Endometrium (tissue), 2 donors: ENCODE results near the gene CSH2.
"Not testable (repeated sequence)": the region's sequence is repeated elsewhere in the genome, so short reads cannot be mapped to it uniquely, and the experiment has no call there.

Experiments
- FAIRE-seq: peaks from 2 replicates; lab custom pipeline; 2012; peaks lifted over from hg19 to GRCh38; lab: Jason Lieb, UNC
- donor health status: control.
- donor health status: control.

The CSH2 gene

DNA sequence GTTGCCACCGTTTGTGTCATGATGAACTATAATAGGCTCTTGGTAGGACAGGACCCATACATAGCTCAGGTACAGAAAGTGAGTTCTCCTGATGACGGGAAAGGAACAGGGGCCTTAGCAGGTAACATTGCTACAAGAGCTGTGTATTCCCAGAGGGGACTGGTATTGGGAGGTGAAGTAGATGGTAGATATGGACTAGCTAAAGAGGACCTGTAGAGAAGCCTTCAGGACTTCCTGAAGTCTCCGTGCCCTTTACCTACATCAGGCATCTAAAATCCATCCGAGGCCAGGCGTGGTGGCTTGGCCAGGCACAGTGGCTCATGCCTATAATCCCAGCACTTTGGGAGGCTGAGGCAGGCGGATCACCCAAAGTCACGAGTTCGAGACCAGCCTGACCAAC, 18.3 kb downstream of the CSH2 start:
- FAIRE-seq, result no peak

DNA sequence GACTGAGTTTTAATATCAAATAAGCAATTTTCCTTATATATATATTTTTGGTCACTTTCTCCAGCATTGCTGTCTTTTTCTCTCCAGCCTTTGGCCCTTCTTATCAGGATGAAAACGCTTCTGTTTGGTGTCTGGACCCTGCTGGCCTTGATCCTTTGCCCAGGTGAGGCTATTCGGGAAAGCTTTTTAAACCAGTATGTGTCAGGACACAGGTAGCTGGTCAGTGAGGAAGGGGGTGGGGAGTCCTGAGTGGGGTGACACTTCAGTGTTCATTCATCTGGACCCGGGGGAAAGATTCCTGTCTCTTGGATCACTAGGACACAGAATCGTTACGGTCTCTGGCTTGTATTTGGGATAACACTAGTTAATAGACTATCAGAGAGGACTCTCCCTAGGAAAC, 18.8 kb downstream of the CSH2 start:
- FAIRE-seq, result no peak

DNA sequence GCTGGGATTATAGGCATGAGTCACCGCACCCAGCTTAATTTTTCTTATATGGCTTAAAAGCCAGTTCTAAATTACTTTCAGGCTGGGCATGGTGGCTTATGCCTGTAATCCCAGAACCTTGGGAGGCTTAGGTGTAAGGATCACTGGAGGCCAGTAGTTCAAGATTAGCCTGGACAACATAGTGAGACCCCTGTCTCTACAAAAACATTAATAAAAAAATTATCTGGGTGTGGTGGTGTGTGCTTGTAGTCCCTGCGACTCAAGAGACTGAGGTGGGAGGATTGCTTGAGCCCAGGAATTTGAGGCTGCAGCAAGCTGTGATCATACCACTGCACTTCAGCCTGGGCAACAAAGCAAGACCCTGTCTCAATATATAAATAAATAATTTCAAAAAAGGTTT, 20.2 kb downstream of the CSH2 start:
- FAIRE-seq, result no peak

DNA sequence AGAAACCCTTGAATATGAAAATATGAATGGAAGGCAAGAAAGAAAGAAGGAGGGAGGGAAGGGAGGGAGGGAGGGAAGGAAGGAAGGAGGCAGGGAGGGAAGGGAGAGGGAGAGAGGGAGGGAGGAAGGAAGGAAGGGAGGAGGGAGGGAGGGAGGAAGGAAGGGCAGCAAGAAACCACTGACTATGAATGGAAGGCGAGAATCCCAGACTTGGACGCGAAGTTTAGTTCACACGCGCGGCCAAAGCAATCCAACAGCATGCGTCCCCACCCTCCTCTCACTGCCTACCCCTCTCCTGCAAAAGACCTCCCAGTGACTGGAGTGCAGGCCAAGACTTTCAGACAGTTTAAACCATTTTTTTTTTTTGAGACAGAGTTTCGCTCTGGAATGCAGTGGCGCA, 23.1 kb downstream of the CSH2 start:
- FAIRE-seq, result no peak

DNA sequence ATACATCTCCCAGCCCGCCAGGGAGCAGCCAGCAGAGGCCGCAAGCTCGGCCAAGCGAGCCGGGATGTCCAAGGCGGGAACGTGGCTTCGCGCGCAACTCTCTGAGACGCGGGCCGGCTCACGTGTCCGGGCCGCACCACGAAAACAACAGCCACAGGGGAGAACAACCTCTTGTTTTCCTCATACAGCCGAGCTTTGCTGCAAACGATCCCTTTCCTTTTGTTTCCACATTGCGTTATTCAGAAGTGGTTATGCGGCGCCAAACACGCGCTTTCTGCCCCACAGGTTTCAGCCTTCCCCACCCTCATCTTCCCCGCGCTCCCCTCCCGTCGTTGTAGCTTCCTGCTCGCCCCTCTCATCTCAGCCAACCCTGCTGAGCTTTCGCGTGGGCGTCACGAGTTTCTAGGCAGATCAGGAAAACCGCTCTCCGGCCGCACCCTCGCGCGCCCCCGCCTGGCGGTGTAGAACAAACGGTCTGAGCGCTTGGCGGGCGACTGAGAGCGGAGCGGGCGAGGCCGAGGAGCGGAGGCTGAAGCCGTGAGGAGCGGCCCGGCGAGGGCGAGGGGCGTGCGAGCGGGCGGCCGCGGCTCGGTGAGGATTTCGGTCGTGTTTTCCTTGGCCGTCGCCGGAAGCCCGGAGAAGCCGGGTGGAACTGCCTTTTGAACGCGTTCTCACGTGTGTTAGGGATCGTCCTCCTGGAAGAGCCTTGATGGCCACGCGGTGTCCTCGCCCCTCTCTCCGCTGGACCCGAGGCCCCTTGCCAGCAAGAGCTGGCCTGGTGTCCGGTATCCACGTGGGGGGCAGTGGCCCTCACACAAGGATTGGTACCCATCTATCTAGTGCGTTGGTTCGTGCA, 24.4 kb downstream of the CSH2 start:
- no peak for FAIRE-seq

DNA sequence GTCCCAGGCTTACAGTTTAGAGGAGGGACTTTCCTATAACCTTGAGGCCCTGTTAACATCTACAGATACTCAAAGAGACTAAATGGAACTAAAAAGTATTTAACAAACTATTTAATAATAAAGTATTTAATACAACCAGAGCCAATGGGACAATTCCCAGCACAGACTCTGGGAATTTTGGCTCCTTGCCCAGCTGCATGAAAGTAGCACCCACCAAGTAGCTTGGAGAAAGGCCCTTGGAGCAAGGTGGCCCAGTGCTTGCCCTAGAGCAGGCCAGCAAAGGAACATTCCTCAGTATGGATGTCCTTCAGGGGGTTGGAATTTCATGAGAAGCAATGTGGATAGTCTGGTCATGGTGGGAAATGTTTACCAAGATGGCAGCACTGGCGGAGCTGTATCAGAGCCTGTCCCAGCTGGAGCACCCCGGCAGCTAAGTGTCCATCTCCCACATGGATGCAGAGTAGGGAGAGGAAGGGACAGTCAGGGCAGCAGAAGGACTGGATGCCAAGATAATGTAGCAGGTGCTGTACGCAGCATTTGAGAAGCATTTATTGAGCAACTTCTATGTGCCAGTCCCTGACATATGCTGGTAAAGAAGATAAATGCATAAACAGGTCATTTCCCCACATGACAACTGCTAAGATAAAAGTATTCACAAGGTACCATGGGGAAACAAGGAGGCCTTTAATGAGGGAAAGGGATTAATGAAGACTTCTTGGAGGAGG, 25.8 kb downstream of the CSH2 start:
- no peak for FAIRE-seq

DNA sequence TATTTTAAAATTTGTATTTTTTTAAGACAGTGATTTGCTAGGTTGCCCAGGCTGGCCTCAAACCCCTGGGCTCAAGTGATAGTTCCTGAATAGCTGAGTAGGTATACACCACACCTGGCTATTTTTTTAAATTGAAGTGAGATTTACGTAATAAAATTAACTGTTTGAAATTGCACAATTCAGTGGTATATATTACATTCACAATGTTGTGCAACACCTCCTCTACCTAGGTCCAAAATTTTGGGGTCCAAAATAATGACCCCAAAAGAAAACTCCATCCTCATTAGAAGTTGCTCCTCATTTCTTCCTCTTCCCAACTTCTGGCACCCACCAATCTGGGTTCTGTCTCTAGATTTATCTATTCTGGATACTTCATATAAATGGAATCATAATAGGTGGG, 28.0 kb downstream of the CSH2 start:
- no peak for FAIRE-seq

DNA sequence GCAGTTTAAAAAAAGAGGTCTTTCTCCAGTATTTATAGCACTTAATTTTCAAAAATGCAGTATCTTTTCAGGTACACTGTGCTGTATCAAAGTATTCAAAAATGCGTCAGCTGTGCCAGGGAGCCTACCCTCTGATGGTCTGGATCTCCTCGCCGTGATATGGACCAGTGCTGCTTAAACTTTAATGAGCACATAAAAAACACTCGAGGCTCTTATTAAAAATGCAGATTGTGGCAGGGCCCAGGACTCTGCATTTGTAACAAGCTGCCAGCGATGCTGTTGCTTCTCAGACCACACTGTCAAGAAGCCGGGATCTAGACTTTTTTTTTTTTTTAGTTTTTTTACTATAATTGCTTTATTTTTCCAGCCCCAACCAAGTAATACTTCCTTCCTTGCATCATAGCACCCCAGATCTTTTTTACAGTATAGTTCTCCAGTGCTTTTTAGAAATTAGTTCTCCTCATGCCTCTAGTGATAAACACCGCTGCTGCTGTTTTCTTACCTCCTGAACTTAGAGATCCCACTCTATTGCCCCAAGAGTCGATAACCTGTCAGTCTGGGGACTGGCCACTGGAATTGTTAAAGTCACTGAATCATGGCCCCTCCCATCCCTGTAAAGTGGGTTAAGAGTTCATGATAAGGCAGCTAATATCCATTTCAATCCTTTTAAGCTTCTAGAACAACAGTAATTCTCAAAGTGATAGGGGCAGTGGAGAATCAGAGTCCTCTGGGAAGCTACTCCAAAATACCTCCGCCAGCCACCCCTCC, 29.4 kb downstream of the CSH2 start:
- FAIRE-seq, result no peak

DNA sequence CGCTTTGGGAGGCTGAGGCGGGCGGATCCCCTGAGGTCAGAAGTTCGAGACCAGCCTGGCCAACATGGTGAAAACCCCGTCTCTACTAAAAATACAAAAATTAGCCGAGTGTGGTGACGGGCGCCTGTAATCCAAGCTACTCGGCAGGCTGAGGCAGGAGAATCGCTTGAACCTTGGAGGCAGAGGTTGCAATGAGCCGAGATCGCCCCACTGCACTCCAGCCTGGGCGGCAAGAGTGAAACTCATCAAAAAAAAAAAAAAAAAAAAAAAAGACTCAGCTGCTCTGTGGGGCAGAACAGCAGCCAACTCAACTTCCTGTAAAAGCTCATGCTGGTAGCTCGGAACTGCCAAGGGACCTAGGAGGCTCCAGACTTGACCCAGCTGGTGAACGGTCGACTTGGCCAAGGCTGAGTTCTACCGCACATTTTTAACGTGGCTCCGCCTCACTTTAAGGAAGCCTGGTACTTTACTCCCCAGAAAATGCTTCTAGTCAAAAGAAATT, 30.0 kb downstream of the CSH2 start:
- FAIRE-seq, result not testable (repeated sequence)

DNA sequence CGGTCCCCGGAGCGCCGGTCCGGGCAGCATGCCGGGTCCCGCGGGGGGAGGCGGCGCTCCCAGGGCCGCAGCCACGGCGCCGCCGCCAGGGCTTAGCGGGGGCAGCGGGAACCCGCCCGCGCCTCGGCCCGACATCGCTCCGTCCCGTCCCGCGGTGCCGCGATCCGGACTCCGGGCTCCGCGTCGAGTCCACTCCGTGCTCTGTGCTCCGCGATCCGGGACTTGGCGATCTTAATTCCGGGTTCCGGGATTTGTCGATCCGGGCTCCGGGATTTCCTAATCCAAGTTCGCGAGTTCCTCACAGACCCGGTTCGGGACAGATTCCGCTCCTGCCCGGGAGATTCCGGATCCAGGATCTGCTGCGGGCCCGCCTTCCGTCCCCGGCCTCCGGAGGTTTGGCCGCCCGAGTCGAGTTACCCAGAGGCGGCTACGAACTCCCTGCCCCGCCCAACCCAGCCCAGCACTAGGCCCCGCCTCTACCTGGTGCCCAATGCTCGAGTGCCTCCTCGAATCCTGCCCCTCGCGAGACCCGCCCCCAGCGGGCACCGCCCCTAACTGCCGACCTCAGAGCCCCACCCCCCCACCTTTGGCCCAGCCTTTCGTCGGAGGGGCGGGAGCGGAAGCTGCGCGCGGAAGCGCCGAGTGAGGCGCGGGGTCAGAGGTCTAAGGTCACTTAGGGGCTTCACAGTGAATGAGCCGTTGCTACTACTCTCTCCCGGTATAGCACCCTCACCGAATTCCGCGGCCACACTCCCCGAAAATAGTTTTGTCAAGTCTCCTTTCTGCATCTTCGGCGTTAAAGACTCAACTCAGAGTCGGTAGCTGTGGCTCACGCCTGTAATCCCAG, 30.7 kb downstream of the CSH2 start, which contains the start of gene SMARCD2:
Gene SMARCD2 (minus strand): TSS at position 146 of the 847 bp plus-strand sequence. CDS start 11 bp downstream, at position 135.
- FAIRE-seq, result peak; percentile 50

DNA sequence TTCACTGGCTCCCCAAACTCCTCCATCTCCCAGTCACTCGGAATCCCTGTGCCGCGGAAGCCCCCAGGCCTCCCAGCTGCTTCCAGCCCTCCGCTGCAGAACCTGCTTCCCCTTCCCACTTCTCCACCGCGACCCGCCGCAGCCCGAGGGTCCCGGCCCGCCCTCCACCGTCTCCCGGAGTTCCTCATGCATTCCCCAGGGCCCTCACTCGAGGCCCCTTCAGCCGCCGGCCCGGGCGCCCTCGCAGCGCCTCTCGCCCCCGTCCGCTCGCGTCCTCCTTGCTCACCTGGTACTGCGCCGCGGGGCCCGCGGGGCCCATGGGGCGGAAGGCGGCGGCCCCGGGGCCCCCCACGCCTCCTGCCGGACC, 31.3 kb downstream of the CSH2 start:
- no peak for FAIRE-seq

DNA sequence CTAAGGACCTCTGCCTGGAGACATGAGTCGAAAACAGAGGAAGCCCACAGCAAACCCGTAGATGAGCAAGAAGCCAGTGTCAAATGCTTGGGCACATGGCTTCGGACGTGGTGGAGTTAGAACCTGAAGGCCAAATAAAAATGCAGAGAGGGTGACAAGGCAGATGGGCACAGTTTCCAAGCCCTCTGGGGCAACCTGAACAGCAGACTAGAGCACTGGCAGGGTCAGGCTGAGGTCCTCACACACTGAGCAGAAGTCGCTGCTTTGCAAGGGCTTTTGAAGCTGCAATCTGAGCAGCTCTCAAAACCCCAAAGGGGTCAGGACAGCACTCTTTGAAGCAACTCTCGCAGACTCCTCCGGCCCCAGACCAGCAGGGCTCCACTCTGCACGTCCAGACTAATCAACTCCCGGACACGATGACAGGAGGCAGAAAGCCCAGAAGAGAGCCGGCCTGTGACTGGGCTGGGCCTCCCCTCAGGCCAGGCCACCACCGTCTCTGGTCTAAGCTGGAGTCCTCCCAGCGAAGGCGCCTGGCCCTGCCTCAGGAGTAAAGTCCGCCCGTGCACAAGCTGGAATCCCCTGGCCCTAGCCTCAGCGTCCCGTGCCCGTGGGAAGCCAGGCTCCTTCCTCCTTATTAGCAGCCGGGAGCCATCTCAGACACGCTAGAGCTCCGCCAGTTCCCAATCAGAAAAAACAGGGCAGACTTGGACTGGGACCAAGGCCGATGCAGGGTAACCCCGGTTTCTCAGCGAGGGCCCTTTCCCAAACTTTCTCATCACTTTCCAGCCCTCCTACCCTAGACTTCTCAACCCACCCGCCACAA, 31.9 kb downstream of the CSH2 start:
- no peak for FAIRE-seq

DNA sequence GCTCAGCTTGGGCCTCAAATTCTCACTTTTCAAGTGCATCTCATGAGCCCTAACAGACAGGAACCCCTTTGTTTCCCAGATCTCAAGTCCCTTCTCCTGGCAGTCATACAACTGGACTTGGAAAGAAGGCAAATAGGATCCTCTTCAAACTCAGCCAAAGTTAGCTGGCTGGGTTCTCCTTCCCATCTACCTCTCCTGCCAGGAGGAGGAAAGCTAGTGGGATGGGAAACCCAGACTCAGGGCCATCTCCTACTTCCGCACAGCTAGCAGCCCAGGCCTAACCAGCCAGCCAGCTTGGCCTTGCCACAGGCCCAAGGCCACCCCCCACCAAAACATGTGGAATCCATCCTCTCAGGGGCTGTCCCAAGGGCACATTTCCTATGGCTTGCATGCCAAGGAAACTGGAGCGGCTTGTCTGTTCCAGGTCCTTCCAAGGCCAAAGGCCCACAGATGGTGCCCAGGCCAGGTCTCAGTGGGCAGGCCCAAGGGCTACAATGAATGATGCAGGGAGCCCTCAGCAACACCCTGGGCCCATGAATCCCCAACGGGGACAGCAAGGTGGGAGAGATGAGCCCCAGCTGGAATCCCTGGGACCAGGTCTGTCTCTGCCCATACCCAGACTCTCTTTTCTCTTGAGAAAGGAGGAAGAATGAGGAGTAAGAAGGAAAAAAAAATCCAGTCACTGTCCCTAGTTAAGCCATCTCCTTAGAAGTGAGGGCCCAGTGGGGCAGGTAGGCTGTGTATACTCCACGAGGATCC, 32.7 kb downstream of the CSH2 start:
- FAIRE-seq, result no peak

DNA sequence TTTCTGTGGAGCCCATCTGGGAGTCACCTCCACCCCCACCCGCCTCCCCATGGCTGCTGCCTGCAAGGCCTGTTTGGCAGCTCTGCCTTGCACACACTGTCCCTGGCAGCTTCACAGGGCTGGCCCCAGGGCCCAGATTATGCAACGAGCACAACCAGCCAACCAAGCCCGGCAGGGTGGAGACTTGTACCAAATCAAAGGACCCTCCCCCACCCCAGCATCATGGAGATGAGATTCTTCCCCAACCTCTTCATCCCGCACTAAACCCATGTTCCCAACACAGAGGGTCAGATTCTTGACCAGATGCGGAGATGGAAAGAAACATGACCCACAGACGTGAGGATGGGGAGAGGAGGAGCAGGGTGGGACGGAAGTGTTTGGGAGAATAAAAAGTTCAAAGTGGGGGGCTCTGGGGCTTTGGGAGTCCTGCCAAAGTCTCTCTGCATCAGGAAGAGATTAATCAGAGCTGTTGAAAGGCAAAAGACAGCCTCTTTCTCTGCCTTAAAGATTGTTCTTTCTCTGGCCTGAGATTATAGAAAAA, 34.8 kb downstream of the CSH2 start:
- no peak for FAIRE-seq

DNA sequence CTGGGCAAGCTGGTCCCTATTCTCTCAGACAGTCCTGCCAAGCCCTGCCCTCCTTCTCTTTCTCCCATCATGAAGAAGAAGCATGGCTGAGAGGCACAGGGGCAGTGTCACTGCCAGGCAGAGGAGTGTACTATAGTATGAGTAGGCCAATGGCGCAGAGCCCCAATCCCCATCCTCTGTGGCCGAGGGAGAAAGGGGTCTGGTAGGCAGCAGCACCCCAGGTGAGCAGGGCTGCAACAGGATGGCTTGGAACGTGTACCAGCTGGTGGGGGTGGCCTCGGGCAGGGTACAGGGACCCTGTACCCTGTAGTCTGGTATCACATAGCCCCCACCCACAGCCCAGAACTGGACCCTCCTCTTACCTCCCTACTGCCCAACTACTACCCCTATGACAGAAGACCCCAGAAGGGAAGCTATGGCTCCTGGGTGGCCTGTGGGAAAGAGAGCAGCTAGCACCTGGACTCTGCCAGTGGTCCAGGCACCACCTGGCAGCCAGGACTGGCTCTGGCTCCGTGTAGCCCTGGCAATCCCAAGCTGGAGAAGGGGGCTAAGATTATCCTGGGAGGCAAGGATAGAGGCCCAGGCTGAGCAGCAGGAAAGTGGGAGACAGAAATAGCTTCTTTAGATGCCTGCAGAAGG, 35.4 kb downstream of the CSH2 start:
- FAIRE-seq, result no peak

DNA sequence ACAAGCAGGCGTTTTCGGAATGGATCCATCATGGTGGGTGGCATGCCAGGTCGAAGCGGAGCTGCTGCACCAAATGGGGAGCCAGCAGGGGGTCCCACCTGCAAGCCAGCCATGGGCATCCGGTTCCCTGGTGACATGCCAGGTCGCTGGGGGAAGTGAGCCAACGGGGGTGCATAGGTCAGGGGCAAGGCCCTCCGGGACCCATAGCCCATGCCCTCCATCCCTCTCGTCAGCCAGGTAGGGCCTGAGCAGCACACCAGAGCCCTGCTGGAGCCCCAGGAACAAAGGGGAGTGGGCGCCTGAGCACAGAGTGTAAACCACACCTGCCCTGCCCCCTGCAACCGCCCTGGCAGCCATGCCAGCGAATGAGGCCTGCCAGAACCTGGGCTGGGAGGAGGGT, 36.0 kb downstream of the CSH2 start:
- FAIRE-seq, result no peak

DNA sequence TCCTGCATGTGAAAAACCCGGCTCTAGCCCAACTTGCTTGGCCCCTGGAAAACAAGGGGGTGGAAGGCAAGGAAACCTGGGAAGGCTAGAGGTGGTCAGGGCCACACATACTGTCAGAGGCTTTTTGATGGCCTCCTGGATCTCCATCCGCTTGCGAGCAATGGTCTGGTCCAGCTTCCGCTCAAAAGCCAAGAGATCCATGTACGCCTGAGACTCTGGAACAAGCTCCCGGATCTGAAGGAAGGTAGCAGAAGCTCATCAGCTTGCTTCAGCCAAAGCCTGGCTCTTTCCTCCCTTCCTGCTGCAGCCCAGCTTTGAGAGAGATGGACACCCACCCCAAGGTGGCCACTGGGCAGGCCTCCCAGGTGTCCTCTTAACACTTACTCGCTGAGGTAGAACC, 36.7 kb downstream of the CSH2 start:
- no peak for FAIRE-seq

DNA sequence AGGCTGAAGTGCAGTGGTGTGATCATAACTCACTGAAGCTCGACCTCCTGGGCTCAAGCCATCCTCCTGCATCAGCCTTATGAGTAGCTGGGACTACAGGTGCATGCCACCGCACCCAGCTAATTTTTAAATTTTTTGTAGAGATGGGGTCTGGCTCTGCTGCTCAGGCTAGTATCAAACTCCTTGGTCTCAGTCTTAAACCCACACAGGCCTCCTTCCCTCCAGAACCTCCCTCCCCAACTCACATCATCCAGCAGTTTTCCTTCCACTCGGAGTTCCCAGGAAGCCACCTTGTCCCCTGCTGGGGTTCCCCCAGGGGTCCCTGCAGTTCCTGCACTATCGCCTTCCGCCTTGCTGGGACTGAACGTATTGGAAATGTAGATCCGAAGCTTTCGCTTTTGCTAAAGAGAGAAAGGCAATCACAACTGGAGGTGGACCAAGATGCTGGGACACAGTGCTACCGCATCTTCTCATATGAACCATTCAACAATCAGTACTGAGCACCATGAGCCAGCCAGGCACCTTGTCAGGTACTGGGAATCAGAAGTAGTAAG, 38.2 kb downstream of the CSH2 start:
- FAIRE-seq, result no peak
